Hematopoietic multipotent progenitor cell treated with erythropoietin and hydrocortisone succinate and interleukin-3 and kit ligand, for 15 days (in vitro differentiated cells): Measurements from ENCODE around the gene SREBF2.

Experiments used
- DNase-seq: peaks from one replicate; pipeline ENCODE4 v3.0.0-alpha.2; 2015; ENCODE audit warnings: low spot score

The SREBF2 gene

DNA sequence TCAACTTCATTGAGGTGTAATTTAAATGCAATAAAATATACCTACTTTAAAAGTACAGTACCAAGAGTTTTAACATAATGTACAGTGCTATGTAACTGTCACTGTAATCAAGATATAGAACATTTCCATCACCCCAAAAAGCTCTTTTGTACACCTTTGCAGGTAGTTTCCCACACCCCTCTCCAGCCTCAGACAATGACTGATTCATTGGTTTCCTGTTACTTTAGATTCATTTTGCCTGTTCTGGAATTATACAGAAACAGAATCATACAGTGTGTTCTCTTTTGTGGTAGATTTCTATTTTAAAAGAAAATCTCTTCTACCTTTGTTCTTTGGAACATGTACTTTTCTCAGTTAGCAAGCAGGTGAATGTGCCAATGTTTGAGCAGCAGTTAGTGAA is 43.8 kb downstream of the SREBF2 start:
- DNase-seq = no peak

DNA sequence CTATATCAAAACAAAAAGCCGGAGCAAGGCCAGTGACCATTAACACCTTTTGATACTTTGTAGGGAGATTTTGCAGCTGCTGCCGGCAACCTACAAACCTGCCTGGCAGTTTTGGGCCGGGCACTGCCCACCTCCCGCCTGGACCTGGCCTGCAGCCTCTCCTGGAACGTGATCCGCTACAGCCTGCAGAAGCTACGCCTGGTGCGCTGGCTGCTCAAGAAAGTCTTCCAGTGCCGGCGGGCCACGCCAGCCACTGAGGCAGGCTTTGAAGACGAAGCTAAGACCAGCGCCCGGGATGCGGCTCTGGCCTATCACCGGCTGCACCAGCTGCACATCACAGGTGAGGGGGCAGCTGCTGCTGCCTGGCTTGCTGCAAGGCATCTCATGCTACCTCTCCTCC is 47.7 kb downstream of the SREBF2 start:
- no peak for DNase-seq

DNA sequence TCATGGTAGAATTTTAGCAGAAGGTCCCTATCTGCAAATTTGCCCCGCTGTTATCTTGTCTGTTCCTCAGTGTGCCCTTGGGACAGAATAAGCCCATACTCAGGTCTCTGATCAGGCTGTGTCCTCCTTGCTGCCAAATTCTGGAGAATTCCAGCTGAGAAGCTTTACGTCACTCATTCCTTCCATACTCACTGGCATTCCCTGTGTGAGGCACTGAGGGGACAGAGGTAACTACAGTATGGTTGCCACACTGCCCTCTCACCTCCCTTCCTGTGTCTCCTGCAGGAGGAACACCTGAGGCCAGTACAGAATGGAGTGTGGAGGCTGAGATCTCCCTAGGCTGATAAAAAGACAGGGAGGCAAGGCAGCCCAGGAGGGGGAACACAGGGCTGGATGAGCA is 50.5 kb downstream of the SREBF2 start:
- no peak for DNase-seq

DNA sequence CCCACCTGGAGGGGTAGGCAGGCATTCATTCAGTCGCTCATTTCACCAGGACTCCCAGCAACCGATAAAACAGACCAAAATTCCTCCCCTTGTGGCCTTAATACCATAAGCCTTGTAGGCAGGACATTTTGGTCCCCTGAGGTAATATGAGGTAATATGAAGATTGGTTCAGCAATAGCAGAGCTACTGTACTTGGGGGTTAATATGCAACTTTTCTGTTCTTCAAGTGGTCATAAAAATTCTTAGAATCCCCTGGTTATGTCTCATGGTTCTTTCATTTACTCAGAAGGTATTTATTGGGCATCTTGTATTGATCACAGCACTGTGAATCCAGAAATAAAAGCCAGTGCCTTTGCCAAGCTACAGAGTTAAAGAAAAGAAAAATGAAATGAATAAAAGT is 52.2 kb downstream of the SREBF2 start:
- DNase-seq = no peak

DNA sequence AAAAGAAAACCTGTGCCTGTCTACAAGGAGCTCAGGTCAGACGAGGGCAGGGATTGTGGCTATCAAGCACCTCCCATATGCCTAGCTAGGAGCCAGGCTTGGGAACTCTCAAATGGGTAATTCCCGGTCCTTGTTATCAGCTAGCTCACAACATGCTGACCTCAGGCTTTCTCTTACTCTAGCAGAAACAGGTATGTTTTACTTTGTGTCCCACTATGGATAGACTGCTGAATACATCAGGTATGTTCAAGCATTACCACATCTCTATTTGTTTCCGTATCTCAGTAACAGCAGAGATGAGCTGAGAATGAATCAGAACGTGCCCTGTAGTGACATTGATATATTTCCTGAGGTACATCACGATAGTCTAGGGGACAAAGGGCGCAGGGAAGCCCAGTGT is 52.6 kb downstream of the SREBF2 start:
- no peak for DNase-seq

DNA sequence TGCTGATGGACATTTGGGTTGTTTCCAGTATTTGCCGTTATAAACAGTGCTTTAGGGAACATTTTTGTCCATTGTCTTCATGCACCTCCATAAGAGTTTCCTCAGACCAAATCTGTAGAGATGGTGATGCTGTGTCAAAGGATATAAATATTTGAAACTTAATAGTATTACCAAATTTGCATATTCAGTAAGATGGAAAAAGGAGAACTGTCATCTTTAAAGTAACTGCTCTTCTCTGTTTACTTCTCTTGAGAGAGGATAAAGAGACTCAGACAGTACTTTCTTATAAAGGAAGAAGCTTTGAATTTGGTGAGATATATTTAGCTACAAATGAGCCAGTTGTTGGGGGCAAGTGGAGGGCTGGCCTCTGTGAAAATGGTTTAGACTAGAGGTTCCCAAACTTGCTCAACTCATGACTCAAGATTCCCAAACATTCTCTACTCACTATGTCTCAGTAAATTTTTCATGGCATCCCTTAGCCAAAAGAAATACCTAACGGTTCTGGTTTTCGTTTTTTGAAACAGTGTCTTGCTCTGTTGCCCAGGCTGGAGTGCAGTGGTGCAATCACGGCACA is 55.8 kb downstream of the SREBF2 start:
- DNase-seq = no peak

DNA sequence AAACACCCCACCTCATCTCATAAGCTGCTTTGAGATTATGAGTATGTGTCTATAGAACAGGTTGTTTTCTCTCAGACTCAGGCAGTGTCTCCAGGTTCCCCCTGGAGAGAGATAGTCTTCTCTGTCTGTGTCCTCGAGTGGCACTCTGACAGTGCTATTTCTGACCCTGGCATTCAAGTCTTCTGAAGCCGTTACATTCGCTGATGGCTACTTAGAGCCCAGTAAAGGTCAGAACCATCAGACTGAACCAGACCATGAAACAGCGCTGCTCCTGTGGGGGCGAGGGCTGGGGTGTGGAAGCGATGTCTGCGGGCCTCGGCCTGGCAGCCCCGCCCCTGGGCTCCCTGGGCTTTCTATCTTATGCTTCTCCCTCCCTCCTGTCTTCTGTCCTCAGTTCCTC is 58.5 kb downstream of the SREBF2 start:
- no peak for DNase-seq

DNA sequence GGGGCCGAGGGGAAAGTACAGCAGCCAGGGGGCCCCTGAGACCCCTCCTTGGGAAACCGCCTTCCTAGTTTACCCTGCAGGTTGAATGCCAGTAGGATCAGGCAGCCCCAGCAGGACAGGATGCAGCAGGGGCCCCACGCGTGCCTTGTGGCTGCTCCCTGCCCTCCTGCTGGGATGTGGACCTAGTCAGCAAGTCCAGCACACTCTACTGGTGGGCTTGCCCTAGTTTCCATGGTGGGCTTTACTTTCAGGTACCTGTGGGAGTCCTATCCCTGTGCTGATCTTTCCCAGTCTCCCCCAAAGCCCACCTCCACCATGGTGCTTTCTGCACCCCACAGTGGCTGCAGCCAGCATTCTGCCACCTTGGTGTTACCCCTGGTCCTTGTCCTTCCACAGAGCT is 59.8 kb downstream of the SREBF2 start:
- no peak for DNase-seq

DNA sequence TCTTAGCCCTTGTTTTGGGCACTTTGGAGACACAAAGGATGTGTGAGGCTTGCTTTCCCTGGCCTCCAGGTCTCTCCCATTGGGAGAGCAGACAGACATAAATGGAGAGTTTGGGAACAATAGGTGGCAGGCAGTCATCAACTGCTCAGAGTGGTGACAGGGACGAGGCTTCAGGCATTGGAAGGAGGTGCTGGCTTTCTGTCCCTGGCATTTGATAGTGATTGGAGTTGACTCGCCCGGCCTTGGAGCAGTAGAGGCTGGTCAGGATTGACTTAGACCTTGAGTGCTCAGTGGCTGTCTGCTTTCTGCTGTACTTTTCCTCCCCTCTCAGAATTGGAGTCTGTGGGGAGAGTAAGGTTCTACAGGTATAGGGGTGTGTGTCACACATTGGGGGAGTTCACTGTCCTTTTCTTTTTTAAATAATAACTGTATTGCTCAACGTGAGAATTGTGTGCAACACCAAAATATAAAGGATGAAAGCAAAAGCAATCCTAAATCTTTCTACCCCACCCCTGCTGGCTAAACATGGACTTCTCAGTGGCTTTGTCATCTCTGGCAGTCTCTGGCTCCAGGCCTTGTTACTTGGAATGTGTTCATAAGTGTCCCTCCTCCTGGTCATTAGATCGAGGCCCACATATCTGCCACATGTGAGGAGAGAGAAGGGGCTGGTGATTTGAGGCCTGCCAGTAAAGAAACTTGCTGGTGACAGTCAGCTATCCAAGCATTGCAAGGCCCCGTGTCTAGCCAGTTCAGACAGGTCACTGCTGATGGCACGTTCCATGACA is 60.9 kb downstream of the SREBF2 start:
- DNase-seq = no peak

DNA sequence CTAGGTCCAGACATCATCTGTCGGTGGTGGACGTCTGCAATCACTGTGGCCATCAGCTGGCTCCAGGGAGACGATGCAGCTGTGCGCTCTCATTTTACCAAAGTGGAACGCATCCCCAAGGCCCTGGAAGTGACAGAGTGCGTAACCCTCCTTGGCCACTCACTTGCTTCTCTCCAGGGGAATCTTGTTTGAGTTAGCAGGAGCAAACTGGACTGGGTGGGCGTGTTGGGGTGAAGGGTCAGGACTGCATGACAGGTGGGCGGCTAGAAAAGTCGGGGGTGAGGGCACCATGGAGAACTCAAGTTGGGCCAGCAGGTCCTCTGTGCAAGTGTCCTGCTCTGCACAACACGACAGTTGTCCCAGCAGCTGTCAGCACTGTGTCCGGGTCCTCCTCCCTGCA is 65.7 kb downstream of the SREBF2 start:
- no peak for DNase-seq

DNA sequence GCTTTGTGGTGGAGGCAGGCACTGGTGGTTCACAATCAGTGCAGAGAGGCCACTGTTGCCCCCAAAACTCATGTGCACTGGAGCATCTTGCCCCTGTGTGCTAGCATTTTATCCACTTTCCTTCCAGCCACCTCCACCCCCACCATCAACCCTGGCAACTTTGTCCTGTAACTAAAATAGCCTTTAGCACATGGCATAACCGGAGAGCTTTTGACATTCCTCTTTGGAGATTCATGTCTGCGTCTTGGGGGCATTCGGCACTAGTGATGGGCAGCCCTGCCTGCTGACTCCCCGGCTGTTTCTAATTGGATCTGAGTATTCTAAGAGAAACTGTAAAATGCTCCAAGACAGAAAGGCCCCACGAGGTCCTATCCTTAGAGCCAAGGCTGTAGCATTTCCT is 66.2 kb downstream of the SREBF2 start:
- DNase-seq = no peak

DNA sequence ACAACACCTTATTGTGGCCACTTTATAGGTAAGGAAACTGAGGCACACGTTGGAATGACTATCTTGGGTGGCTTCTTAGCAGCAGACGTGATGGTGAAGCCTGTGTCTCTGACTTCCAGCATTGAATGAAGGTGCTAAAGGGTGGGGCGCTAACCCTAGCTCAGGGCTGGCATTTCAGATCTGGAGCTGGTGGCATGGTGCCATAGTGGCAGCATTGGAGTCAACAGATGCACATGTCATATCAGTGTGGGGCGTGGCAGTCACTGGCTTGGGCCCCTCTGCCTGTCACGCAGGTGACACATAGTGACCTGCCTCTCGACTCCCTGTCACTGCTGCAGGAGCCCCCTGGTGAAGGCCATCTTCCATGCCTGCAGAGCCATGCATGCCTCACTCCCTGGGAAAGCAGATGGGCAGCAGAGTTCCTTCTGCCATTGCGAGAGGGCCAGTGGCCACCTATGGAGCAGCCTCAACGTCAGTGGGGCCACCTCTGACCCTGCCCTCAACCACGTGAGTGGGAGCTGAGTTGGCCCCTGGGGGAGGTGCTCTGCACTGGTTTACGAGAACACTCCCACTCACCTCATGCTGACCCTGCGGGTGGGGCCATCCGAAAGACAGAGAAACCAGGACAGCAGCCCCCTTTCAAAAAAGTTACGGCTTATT is 67.2 kb downstream of the SREBF2 start:
- DNase-seq = peak; percentile 78

DNA sequence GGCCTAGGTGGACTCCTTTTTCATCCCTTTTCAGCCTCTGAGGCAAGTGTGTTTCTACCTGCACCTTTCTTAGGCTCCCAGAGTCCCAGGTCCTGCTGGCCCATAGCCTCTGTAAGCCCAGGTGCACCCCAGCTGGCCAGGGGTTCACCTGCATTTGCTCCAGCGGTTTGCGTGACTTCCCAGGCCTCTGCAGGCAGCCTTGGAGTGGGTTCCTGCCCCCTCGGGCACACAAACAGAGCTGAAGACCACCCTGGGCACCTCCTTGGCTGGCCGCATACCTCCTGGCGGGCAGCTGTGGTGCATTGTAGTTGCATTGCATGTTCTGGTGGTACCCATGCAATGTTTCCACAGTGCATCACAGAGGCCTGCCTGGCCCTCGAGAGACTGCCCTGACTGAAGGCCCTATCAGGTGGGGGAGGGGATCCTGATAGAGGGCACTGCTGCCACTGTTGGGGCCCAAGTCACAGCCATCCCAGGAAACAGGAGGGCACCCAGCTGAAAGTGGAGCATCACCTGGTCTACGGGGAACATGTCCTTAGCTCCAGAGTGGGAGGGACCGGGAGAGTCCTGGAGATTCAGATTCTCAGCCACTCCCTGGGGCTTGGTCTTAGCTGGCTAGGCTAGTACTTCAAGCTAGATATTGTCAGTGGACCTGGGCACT is 67.9 kb downstream of the SREBF2 start:
- no peak for DNase-seq

DNA sequence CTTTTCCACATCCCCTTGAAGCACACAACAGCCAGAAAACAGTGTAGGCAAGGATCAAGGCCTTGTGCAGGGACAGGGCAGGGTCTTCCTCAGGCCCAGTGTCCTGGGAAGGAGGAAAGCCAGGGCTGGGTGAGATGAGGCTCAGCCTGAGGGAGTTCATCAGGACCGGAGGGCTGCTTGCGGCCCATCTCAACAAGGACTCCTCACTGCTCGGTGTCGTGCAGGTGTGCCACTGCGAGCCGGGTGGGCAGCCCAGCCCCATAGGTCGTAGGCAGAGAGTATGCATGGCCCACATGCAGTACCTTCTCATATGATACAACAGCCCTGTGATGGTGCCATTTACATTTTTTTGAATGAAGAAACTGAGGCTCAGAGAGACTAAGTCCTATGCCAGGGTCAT is 69.1 kb downstream of the SREBF2 start:
- DNase-seq = no peak

DNA sequence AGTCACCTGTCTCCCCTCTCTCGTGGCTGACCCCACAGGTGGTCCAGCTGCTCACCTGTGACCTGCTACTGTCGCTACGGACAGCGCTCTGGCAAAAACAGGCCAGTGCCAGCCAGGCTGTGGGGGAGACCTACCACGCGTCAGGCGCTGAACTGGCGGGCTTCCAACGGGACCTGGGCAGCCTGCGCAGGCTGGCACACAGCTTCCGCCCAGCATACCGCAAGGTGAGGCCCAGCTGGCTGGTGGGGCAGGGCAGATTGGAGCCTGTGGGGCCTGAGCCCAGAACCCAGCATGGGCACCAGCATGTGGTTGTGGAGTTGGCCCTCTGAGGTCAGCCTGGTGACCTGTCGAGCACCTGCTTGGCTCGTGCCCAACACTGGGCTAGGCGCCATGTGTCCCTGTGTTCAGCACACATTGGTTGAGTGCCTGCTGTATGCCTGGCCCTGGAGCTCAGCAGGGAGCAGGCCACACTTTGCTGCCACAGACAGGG is 70.1 kb downstream of the SREBF2 start:
- no peak for DNase-seq

DNA sequence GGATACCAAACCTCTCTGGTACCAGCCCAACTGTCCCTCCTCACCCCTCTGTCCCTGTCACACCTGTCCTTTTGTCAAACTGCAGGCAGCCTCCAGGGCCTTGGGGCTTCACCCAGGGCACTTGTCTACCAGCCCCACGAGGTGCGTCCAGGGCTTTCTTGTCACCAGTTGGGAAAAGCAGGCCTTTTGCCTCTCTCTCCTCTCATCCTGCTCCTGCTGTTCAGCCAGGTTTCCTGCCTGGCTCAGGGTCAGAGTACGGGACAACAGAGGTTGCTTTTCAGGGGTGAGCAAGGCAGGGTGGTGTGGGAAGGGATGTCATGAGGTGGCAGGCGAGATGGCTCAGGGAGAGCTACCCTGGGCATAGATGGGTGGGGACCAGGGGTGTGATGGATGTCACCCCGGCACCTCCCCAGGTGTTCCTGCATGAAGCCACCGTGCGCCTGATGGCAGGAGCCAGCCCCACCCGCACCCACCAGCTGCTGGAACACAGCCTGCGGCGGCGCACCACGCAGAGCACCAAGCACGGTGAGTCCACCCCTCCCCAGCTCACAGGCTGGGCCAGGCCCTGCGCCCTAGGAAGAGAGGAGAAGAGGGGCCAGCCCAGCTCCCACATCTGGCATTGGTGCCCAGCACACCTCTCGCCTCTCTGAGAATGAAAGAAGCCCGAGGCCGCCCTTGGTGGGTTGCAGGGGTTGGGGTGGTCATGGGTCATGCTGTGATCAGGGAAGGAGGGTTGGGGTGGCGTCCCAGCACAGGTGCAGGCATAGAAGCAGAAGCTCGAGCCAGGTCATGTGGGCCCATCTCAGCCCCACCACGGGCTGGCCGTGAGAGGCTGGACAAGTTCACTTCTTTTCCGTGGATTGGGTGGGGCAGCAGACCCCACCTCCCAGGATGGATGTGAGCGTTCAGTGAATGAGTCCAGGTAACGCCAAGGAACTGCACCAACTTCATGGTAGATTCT is 71.8 kb downstream of the SREBF2 start:
- no peak for DNase-seq

DNA sequence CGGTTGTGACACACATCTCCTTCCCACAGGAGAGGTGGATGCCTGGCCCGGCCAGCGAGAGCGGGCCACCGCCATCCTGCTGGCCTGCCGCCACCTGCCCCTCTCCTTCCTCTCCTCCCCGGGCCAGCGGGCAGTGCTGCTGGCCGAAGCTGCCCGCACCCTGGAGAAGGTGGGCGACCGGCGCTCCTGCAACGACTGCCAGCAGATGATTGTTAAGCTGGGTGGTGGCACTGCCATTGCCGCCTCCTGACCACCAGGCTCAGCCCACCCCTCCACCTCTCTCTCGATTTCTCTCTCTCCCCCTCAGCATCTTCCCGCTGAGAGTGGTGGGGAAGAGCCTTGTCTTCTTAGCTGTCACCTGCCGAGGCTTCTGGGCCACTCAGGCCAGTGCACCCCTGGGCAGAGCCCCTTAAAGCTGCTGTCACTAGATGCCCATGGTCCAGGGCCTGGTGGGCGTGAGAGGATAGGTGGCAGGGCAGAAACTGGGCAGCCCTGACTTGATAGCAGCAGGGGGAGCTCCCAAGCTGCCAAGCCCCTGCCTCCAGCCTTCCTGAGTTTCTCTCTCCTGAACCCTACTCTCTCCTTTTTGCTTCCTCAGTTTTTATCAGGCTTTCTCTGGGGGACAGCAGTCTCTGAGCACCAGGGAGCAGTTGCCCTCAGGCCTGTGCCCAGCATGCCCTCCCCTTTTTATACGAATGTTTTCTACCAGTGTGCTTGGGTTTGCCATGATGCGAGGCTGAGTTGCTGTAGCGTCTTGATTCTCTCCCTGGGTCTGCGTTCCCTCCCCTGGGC is 72.7 kb downstream of the SREBF2 start:
- no peak for DNase-seq

DNA sequence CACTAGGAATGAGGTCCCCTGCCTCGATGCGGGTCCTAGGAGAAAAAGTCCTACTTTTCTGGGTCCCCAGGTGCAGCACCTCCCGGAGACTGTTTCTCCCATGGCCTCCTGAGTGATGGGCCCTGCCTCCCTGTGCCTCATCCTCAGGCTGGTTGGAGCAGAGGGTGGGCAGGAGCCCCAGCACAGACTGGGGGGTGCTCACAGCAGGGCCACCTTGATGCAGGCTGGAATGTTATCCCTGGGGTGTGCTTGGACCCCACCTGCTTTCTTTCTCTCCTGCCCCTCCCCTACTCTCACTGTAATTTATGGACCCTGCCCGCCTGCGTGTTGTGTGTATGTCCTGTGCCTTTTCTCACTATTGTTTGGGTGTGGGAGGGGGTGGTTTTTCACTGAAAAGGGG is 73.9 kb downstream of the SREBF2 start:
- no peak for DNase-seq

DNA sequence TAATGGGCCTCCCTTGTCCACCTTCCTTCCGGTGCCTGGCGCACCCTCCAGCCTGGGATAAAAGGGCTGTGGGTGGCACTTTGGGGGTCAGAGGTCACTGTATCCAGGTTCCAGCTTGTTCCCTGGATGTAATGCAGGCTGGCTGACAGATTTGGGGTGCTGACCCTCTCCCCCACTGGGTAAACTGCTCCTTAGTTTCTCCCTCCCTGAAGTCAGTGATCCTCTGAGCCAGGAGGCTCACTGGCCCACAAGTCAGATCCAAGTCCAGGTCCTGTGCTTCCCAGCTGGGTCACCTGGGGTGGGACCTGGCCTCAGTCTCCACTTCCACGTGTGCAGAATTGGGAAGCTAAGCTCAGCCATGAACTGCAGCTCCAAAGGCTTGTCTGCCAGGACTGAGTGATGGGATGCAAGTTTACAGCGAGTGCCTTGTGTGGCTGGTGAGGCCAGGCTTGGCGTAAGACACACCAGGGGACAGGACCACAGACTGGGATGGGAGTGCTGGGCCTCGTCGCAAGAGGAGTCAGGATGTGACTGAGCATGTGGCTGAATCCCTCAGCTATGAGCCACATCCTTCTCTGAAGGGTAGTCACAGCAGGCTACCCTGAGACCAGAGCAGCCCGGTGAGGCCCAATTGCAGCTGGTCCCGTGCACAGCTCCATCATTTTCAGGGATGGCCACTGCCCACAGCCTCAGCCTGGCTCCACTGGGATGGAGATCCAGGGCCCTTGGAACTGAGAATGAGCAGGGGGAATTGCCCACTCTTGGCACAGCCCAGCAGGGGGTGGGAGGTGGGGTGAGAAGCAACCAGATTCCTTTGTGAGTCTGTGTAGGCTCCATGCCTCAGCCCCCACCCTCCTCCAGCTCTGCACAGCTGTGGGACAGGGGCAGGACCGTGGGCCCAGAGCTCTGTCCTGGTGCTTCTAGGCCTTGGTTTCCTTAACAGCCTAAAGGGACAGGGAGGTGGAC is 74.8 kb downstream of the SREBF2 start:
- DNase-seq = no peak
